ENCODE data around the gene C14orf119. TPM values are rescaled to one million over a fixed set of nuclear protein-coding genes. Genes with fewer than 3 reads are reported as not detected.

Gene C14orf119
- total and polyA plus RNA-seq, 9 of the 15 experiments (the other 6 are each of a cell fraction or from before 2014, with no cell fraction given), result 36.7 to 251 (median 51.8) TPM

- no peak overlapping the region for H3K4me2 ChIP-seq (ENCODE audit: insufficient read depth, low read length)
- POLR2A ChIA-PET, result interaction anchor here (0.5 to 2.2 kb wide), 6 partner anchors 9 to 378 kb away, joined by 4 to 20 read pairs (median 4); partner anchors contain the start of genes ACIN1, C14orf119 and HAUS4
- TF ChIP-seq RAD21 (CRISPR knock-in tag; conservative IDR thresholded peaks at IDR 0.05 in 1 of 2, IDR thresholded peaks at IDR 0.05 in 1 of 2), result peak; percentile 20 to 60
- no peak for TF ChIP-seq DPF2 (IDR thresholded peaks at IDR 0.05)
- no peak for TF ChIP-seq ZMIZ1 (IDR thresholded peaks at IDR 0.05; ENCODE audit: low read depth in 2 of 2, low read length in 2 of 2)
- TF ChIP-seq CBFA2T2 (conservative IDR thresholded peaks at IDR 0.05), result no peak
- TF ChIP-seq NR2C2 (CRISPR knock-in tag; IDR thresholded peaks at IDR 0.05), result no peak
- TF ChIP-seq NR2C2 (tag; IDR thresholded peaks at IDR 0.05), result no peak
- TF ChIP-seq ZBTB40 (IDR thresholded peaks at IDR 0.05), result no peak
- TF ChIP-seq ZBTB40 (CRISPR knock-in tag; IDR thresholded peaks at IDR 0.05), result no peak
- peak; percentile 37; the same call in 1 of the 2 replicates for TF ChIP-seq C11orf30 (IDR thresholded peaks at IDR 0.05; ENCODE audit: low read depth)
Observed at GRCh38 chr14:23076785-23077408, 18.4 kb upstream of the C14orf119 start.

More at GRCh38 chr14:23076785-23077408, 18.4 kb upstream of the C14orf119 start:
- in situ Hi-C loops (cut with MboI) (no loop called here), intact Hi-C loops (cut with micrococcal nuclease) (no loop called here)
- no peak overlapping the region for H3K27ac ChIP-seq (ENCODE audit: extremely low read depth, low read depth, low read length)
- CTCF ChIA-PET (ENCODE audit: low intra/inter-chr PET ratio), result interaction anchor here (0.8 to 3.2 kb wide), 2 partner anchors 18 to 32 kb away, joined by 5 to 25 read pairs; partner anchors contain the start of genes ACIN1 and C14orf119
- FAIRE-seq, result peak; percentile 23
- no peak overlapping the region for H3K9ac ChIP-seq (ENCODE audit: insufficient read depth in 1 of 2, low read depth in 2 of 2, low read length in 2 of 2)
- no TSS peak for BruUV-seq (replicated peaks)
- peak; percentile 30; the same call in 2 of the 3 replicates for ATAC-seq
- 68% methylated on average over 5 of the region's 5 CpGs for WGBS (ENCODE audit: insufficient coverage, low coverage, missing lambda C conversion rate)
- peaks cover 93% of the 10 kb centered on the region for H3K36me3 ChIP-seq (ENCODE audit: control insufficient read depth, insufficient read depth, low read length)
- H3K4me3 ChIP-seq, result no peak overlapping the region
- H2AFZ ChIP-seq (ENCODE audit: low read depth, low read length), result no peak overlapping the region
- H3K27me3 ChIP-seq (ENCODE audit: control insufficient read depth in 2 of 2, insufficient read depth in 2 of 2, low read length in 2 of 2), result no peaks in the 10 kb centered on the region
- H3K9me1 ChIP-seq (ENCODE audit: control insufficient read depth, insufficient read depth, low read length), result no peaks in the 10 kb centered on the region
- H4K20me1 ChIP-seq (replicated peaks; ENCODE audit: control insufficient read depth, insufficient read depth, low read length), result no peaks in the 10 kb centered on the region
- peaks cover 17 to 40% of the 10 kb centered on the region in 2 experiments for H3K4me1 ChIP-seq (replicated peaks in 1 of 2; ENCODE audit: control insufficient read depth in 2 of 2, insufficient read depth in 2 of 2, low read length in 2 of 2)
- peak in 1 of 4 experiments; percentile 59 for DNase-seq (ENCODE audit: extremely low read depth in 1 of 4, low spot score in 3 of 4)
- no peaks in the 10 kb centered on the region for H3K9me3 ChIP-seq (replicated peaks; ENCODE audit: control insufficient read depth, insufficient read depth, low read depth, low read length)
- H3K79me2 ChIP-seq (ENCODE audit: control insufficient read depth, insufficient read depth, low read length), result peaks cover 15% of the 10 kb centered on the region

Data from K562 (cell line).